Measurements from ENCODE around the gene CNOT11. TPM values are rescaled to one million over a fixed set of nuclear protein-coding genes. Genes with fewer than 3 reads are reported as not detected.
"Not testable (repeated sequence)": the region's sequence is repeated elsewhere in the genome, so short reads cannot be mapped to it uniquely, and the experiment has no call there.

CNOT11 gene
- total and polyA plus RNA-seq, 2 of the 4 experiments (the other 2 are of a cell fraction), result 36.4 to 55.8 TPM

DNA sequence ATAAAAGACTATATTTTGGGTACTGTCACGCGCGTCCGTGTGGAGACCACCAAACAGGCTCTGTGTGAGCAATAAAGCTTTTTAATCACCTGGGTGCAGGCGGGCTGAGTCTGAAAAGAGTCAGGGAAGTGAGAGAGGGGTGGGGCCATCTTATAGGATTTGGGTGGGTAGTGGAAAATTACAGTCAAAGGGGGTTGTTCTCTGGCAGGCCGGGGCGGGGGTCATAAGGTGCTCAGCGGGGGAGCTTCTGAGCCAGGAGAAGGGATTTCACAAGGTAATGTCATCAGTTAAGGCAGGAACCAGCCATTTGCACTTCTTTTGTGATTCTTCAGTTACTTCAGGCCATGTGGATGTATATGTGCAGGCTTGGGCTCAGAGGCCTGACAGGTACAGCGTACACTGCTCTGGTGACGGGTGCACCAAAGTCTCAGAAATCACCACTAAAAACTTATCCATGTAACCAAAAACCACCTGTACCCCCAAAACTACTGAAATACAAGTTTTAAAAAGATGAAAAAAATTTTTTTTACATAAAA lies 1.4 kb upstream of the CNOT11 start:
- H3K27ac ChIP-seq (ENCODE audit: insufficient read depth, low read length); H3K14ac ChIP-seq (replicated peaks; ENCODE audit: low read depth, low read length); H3K4me3 ChIP-seq (ENCODE audit: insufficient read depth, low read depth, low read length); DNase-seq; H2AFZ ChIP-seq (replicated peaks; ENCODE audit: low read length, poor library complexity); H2BK5ac ChIP-seq (ENCODE audit: low read depth, low read length, poor library complexity, severe bottlenecking); H3K23ac ChIP-seq (ENCODE audit: low read depth, low read length); H2AK5ac ChIP-seq (ENCODE audit: low read depth, low read length); H3K27me3 ChIP-seq (ENCODE audit: control insufficient read depth, insufficient read depth, low read length); H2BK120ac ChIP-seq (ENCODE audit: low read depth, low read length); dilution Hi-C loops (cut with HindIII; ENCODE audit: low sequenced_read_pairs, unreplicated experiment); H3K56ac ChIP-seq (ENCODE audit: extremely low read depth, insufficient read depth, low read length); H2AK9ac ChIP-seq (replicated peaks; ENCODE audit: low read depth, low read length, poor library complexity); in situ Hi-C loops (cut with MboI; ENCODE audit: low sequenced_read_pairs); H3K9ac ChIP-seq (ENCODE audit: low read depth, low read length); H2BK15ac ChIP-seq (ENCODE audit: low read depth, low read length); ATAC-seq (ENCODE audit: low read depth); POLR2A ChIA-PET (ENCODE audit: unreplicated experiment); BruUV-seq (replicated peaks); H3K4ac ChIP-seq (ENCODE audit: low read depth, low read length); H4K5ac ChIP-seq (ENCODE audit: low read depth, low read length); H4K8ac ChIP-seq (ENCODE audit: low read depth in 2 of 2, low read length in 2 of 2); H2BK20ac ChIP-seq (ENCODE audit: low read depth, low read length); H3K9me3 ChIP-seq (ENCODE audit: control insufficient read depth, insufficient read depth, low read length); H3K36me3 ChIP-seq (ENCODE audit: control insufficient read depth, insufficient read depth, low read length); H3K4me2 ChIP-seq (ENCODE audit: low read depth, low read length); H4K91ac ChIP-seq (ENCODE audit: insufficient read depth, low read depth, low read length); H3K9me1 ChIP-seq (ENCODE audit: insufficient read depth, low read length); H3K18ac ChIP-seq (ENCODE audit: low read depth, low read length): not testable (repeated sequence)
- WGBS, 2 experiments (ENCODE audit: extremely low coverage in 2 of 2, insufficient read length in 1 of 2), result no CpG with 5 or more reads among the region's 10 CpGs
- Histone ChIP-seq H4K20me1 (ENCODE audit: insufficient read depth, low read length) (peaks cover 14% of the 10 kb centered on the region; the same call in 1 of the 2 replicates), H3K4me1 (ENCODE audit: control insufficient read depth, insufficient read depth, low read length) (peaks cover 12% of the 10 kb centered on the region), H3K79me1 (ENCODE audit: low read depth in 1 of 2, low read length in 2 of 2) (peaks cover 16 to 30% of the 10 kb centered on the region in 2 experiments)
- CTCF ChIA-PET, result interaction anchor here (0.5 to 0.8 kb wide), 2 partner anchors 63 to 239 kb away, joined by 4 to 5 read pairs; no protein-coding TSS in a partner anchor
- intact Hi-C loops (cut with micrococcal nuclease), result loop anchor here (5.0 kb wide), 1 partner anchor 239 kb away; no protein-coding TSS in a partner anchor
